ENCODE measurements around the gene CEP85L.

CEP85L gene

DNA sequence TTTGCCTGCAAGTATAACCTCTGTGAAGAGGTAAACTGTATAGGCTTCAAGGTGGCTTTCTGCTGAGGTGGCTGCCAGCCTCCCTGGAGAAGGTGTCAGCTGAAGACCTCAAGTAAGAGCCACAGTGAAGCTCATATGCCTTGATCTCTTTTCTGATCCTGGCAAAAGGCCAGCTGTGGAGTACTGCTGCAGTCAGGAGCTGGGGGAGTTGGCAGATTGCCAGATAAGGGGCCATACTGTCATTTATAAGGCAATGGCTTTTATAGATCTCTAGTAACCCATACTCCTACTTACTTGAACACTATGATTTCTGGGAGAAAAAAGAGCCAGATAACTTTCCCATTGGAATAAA, 8.8 kb upstream of the CEP85L start:
- DNase-seq (ENCODE audit: low read depth in 2 of 2), result no peak

GRCh38 chr6:118659513-118660217, 8.3 kb upstream of the CEP85L start:
- DNase-seq (ENCODE audit: low read depth in 2 of 2), result no peak

DNA sequence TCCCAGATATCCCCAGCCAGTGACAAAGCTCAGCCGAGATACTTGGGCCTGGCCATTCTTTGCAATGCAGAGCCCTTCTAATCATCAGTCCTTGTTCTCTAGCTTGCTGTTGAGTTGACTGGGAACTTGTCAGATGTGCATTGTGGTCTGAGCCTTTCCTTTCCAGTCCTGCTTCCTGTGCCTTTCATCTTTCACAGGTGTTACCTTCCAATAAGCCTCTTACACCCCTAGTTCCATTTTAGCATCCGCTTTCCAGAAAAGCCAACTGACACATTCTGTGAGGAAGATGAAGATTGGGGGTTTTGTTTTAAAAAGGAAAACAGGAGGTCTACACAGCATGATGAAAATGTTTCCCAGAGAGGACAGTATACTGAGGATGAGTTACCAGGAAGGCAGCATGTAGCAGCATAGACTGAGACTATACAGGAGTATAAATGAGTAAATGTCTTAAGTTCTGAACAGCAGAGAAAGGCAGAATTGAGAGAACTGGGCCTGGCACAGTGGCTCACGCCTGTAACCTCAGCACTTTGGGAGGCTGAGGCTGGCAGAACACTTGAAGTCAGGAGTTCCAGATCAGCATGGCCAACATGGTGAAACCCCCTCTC, 5.6 kb upstream of the CEP85L start:
- DNase-seq (ENCODE audit: low read depth in 2 of 2), result no peak

DNA sequence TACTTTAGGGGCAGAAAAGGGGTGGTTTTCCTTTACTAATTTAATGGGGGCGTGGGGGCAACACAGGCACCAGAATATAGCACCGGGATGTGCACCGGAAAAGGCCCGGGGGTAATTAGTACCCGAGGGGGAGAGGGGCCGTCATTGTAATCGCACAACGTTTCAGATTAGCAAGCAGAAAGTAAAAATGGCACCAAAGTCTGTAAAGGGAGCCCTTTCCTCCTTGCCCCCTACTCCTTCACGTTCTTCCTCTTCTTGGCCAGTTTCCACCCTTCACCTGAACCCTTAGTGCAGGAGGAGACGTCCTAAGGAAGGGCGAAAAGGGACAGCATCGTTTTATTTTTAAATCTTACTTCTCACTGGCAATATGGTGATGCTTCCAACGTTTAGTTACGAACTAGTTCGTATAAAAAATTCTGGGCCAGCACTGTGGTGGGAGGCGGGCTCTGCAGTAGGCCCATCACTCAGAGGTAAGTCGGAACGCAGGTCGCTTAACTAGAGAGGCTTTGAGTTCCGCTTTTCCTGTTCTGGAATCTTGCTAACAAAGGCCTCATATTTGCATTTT, 742 bp upstream of the CEP85L start:
- no peak for DNase-seq (ENCODE audit: low read depth in 2 of 2)

GRCh38 chr6:118650582-118651281, 659 bp downstream of the CEP85L start:
- no peak for DNase-seq (ENCODE audit: low read depth in 2 of 2)

DNA sequence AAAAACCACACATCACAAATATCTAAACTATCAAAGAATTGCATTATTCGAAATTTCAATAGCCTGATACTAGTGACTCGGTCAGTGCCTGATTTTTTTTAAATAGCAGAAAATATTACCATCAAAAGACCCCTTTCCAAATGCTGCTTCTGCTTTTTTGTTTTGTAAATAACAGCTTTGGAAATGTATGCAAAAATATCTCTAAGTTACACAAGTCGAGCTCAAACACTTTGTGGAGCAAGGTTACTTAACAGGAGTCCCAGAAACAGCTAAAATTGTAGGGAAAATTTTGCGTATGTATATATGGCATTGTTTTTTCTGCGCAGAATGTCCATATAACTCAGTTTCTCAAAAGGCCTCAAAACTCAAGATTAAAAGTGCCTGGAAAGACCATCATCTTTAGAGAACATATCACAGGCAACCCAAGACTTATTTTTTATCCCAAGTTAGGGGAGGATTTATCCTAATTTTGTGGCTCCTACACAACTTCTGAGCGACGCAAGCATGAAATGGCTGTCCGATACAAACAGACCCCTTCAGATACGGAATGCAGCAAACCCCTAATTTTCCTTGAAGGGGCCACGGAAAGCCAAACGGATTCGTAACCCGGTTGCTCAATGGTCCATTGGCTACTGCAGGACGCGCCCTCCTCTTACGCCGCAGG, 1.3 kb downstream of the CEP85L start:
- DNase-seq (ENCODE audit: low read depth in 2 of 2), result no peak

- no peak for DNase-seq (ENCODE audit: low read depth in 2 of 2)
Measured at GRCh38 chr6:118648866-118649554, 2.4 kb downstream of the CEP85L start.

- no peak for DNase-seq (ENCODE audit: low read depth in 2 of 2)
Measured at GRCh38 chr6:118646977-118647376, 4.4 kb downstream of the CEP85L start.

DNA sequence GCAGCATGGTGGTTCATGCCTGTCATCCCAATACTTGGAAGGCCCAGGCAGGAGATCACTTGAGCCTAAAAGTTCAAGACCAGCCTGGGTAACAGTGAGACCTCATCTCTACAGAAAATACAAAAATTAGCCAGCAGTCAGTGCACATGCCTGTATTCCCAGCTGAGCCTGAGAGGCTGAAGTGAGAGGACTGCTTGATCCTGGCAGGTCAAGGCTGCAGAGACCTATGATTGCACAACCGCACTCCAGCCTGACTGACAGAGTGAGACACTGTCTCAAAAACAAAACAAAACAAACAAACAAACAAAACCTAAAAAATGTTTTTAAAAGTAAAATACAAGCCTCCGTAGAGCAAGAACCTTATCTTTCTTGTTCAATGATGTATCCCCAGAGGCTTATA, 6.0 kb downstream of the CEP85L start:
- no peak for DNase-seq (ENCODE audit: low read depth in 2 of 2)

GRCh38 chr6:118644007-118644406, 7.4 kb downstream of the CEP85L start:
- no peak for DNase-seq (ENCODE audit: low read depth in 2 of 2)

DNA sequence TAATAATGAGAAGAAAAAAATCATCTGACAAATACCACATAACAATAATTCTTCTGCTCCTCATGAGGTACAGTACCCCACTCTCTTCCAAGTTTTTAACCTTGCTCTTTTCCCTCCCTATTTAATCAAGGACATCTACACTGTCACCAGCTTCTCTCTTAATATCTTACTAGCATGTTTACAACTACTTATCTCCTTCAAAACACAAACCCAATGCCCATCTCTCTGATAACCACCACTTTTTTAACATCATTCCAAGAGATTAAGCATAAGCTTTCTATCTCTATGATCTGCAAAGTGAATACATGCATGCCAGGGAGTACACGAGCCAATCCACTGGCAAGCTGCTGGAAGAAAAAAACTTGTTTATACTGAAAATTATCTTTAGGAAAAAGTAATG, 10.3 kb downstream of the CEP85L start:
- DNase-seq (ENCODE audit: low read depth in 2 of 2), result no peak

DNA sequence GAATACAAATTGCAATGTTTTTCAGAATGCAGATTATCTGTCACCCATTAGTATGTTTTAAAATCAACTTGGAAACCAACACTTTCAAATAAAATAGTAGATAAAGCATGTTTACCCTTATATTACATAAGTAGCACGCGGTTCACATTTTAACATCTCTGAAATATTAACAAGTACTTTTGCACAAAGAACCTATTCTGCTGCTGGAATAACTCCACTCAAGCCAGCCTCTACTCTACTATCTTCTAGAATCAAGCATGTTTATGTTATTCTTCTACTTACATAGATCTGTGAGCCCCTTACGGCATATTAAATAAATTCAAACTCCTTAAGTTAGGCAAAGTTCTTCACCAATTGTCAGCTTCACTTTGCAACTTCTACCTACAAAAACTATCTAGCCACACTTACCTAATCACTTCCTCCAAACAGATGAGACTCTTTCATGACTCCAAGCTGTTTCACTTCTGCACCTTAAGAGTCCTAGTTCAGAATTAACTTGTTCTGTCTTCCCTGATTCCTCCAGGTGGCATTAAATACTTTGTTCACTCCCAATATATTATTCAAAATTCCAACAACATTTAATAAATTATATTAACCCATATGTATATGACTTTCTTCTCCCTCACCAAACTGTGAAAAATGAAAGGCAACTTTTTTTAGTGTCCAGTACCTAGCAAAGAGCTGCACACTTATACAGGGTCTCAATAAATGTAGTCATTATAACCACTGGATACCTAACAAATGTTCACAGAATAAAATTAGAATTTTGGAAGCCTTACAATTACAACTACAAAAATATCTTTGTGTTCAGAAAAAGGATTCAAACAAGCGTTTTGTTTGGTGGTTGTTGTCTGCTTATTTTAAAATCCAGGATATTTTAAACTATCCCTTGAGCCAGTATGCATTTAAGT, 12.1 kb downstream of the CEP85L start:
- no peak for DNase-seq (ENCODE audit: low read depth in 2 of 2)

- no peak for DNase-seq (ENCODE audit: low read depth in 2 of 2)
Measured at GRCh38 chr6:118638288-118638687, 13.1 kb downstream of the CEP85L start.

DNA sequence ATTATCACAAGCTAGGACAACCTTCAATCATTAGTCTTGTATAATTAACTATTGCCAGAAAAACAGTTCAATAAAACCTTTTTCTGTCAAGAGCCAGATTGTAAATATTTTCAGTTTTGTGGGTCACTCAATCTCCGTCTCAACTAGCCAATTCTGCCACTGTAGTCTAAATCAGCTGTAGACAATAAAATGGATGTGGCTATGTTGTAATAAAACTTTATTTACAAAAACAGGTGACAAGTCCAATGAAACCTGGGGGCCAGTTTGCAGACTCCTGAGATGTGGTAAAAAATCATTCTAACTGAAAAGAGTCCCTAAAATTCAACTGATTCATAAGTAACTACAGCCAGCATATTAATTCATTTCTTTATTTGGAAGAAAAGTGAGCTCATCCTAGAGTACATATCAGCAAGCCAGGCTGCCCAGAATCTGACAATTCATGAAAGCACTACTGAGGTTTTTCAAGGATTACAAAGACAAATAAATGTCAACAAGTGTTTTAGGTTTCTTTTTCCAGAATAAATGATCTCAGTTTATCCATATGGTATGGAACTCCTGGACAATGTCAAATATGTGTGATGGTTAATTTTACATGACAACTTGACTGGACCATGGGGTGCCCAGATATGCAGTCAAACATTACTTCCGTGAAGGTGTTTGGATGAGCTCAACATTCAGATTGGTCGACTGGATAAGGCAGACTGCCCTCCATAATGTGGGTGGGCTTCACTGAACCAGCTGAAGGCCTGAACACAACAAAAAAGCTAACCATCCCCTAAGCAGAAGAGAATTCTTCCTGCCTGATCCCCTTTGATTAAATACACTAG, 15.3 kb downstream of the CEP85L start:
- no peak for DNase-seq (ENCODE audit: low read depth in 2 of 2)

DNA sequence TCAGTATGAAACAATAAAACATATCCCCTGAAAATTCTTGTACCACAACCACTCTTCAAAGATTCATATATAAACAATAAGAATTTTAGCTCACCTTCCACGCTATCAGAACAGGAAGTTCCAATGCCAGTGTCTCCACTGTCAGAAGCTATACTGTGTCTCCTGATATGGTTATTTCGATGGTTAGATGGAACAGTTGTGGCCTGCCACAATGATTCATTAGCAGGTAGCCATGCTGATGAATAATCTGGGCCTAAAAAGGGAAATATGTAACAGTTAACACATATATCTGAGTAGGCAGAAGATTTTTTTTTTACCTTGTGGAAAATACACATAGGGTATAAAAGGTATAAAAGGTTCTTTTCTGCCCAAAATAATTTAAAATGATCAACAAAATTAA, 19.0 kb downstream of the CEP85L start:
- DNase-seq (ENCODE audit: low read depth in 2 of 2), result no peak

- DNase-seq (ENCODE audit: low read depth in 2 of 2), result no peak
Measured at GRCh38 chr6:118630923-118631322, 20.5 kb downstream of the CEP85L start.

DNA sequence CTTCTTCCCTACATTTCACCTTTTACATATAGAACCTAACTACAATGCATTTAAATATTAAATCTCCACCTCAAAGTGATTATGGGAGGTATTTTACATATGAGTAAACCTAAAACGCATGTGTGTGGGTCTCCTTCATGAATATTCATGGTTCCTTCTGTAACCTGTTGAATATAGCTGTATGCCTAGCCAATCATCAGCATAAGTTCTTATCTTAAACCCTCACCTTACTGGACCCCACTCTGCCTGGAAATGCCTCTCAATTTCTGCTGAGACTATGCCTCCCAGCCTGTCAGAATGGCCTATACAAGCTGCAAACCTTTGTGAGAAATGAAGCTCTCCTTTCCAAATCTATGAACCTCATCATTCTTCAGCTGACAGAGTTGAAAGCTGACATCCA, 21.3 kb downstream of the CEP85L start:
- DNase-seq (ENCODE audit: low read depth in 2 of 2), result no peak

DNA sequence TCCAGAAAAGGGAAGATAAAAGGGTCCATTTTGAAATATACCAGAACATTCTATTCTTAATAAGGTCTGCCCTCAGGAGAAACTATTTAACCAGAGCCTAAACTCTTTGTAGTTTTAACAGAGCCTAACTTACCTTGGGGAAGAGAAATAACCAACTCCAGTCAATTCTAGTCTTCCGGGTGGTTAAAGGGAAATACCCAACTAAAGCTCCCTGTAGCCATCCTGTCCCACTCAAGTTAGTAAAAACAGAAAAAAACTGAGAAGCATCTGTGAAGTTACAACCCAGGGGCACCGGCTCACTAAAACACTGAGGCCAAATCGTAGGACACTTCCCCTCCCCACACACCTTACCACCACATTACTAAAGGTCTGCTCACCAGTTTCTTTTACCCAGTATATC, 23.7 kb downstream of the CEP85L start:
- no peak for DNase-seq (ENCODE audit: low read depth in 2 of 2)

DNA sequence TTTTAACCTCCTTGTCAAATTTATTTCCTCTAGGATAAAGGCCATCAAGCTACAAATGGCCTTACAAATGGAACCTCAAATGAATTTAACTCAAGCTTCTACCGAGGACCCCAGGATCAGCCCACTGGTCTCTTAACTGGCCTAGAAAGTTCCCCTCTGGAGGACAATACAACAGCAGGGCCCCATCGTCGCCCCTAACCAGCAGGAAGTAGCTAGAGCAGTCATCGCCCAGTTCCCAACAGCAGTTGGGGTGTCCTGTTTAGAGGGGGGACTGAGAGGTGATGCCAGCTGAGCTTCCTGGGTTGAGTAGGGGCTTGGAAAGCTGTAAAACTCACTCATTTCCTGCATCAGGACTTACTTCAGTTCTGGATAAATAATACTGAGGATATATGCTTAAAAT, 25.6 kb downstream of the CEP85L start:
- DNase-seq (ENCODE audit: low read depth in 2 of 2), result no peak
